Fibroblast of the aortic adventitia (primary cell): ENCODE results near the gene CAP1. TPM values are rescaled to one million over a fixed set of nuclear protein-coding genes. Genes with fewer than 3 reads are reported as not detected.

Experiments used
- DNase-seq: peaks from one replicate; pipeline ENCODE4 v3.0.0-alpha.2; 2010; ENCODE audit warnings: low read depth
- H3K4me3 ChIP-seq: 2 replicates; pipeline ENCODE4 v1.5.1; 2011; ENCODE audit warnings: low read depth, mild to moderate bottlenecking, control low read depth, low read length, moderate library complexity
- total RNA-seq: library from RNA; depleted of rRNA; stranded (reverse); fragments of >200 nt; gene quantifications from 2 replicates; pipeline ENCODE4 v1.2.3, GENCODE V29; 2012; ENCODE audit warnings: low replicate concordance
- TF ChIP-seq, protein P1 (sequence below): IDR thresholded peaks from 2 replicates; pipeline ENCODE4 v1.5.1; 2011; ENCODE audit warnings: mild to moderate bottlenecking, low read length, control low read depth, inconsistent platforms; ENCODE audit not compliant: insufficient read depth

The CAP1 gene, protein sequence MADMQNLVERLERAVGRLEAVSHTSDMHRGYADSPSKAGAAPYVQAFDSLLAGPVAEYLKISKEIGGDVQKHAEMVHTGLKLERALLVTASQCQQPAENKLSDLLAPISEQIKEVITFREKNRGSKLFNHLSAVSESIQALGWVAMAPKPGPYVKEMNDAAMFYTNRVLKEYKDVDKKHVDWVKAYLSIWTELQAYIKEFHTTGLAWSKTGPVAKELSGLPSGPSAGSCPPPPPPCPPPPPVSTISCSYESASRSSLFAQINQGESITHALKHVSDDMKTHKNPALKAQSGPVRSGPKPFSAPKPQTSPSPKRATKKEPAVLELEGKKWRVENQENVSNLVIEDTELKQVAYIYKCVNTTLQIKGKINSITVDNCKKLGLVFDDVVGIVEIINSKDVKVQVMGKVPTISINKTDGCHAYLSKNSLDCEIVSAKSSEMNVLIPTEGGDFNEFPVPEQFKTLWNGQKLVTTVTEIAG
- 68.1 and 376 TPM in 2 replicates for total RNA-seq

DNA sequence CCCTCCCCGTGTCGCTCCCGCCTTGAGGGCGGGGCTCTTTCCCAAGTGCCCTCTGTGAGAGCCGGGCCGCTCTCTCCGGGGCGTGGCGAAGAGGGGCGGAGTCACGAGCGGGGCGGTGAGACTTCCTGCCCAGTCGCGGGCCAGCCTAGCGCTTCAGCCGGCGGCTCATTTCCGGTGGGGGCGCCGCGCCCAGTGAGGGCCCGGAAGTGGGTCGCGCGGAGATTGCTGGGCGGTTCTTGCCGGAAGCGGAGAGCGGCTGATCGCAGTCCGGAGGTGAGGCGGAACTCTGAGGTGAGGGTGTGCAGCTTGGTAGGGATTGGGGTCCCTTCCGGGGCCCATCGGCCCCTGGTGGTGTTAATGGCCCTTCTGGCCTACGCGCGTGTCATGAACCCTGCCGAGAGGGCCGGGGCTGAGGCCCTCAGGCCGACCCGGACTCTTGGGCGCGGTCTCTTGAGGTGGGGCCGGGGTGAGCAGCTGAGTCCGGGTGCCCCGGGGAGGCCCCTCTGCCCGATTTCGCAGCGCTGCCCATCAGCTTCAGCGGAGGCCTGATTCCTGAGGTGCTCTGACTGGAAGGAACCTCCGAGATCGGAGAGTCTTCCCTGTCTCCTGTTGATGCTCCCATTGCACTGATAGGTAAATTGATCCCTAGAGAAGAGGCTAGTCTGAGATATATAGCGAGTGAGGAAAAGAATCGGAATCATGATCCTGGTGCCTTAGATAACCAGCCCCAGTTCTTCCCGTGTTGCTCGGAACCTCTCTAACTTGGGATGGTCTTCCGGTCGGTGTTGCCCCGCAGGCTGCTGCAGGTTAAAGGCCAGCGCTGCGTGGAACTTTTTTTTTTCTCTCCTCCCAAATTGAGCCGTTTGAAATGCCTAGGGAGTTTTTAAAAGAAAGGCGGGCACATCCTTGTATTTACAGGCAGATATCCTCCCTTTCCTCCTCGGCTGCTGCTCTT is at the start of gene CAP1:
Gene CAP1, plus strand, starts transcription at position 219 of the 955 bp plus-strand sequence. CDS start 18,618 bp downstream, outside the sequence.
- H3K4me3 ChIP-seq: peak within 1 kb of the TSS; percentile 98
- peak; percentile 96 for DNase-seq
- TF ChIP-seq, protein P1, sequence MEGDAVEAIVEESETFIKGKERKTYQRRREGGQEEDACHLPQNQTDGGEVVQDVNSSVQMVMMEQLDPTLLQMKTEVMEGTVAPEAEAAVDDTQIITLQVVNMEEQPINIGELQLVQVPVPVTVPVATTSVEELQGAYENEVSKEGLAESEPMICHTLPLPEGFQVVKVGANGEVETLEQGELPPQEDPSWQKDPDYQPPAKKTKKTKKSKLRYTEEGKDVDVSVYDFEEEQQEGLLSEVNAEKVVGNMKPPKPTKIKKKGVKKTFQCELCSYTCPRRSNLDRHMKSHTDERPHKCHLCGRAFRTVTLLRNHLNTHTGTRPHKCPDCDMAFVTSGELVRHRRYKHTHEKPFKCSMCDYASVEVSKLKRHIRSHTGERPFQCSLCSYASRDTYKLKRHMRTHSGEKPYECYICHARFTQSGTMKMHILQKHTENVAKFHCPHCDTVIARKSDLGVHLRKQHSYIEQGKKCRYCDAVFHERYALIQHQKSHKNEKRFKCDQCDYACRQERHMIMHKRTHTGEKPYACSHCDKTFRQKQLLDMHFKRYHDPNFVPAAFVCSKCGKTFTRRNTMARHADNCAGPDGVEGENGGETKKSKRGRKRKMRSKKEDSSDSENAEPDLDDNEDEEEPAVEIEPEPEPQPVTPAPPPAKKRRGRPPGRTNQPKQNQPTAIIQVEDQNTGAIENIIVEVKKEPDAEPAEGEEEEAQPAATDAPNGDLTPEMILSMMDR: no peak

DNA sequence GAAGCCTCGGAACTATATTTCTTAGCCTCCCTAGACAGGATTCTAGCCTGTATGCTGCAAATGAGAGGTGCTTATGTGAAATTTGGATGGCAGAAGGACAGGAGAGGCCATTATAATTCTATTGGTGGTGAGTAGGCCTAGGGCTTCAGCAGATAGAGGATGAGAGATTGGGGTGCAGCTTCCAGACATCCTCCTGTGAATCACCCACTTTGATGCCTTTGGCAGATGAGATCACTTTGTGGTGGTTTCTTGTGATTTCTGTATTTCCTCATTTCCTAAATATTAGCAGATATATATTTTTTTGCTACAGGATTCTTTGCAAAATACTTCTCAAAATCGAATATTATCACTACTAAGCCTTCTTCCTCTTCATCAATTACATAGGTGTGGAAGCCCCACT is 48.3 kb upstream of the CAP1 start:
- H3K4me3 ChIP-seq: no peak overlapping the region
- DNase-seq: no peak
- TF ChIP-seq, protein P1: no peak

DNA sequence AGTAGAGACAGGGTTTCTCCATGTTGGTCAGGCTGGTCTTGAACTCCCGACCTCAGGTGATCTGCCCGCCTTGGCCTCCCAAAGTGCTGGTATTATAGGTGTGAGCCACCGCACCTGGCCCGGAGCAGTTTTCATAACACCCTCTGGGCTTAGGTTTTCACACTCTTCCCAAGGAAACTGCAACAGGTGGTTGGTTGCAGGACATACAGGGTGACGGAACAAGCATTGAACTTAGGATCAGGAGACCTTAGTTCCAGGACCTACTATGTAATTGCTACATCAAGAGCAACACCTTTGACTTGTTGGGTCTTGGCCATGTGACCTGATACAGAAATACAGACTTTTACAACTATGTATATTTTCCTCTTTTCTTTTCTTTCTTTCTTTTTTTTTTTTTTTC is 47.6 kb upstream of the CAP1 start:
- DNase-seq: no peak
- TF ChIP-seq, protein P1: no peak
- no peak overlapping the region for H3K4me3 ChIP-seq

DNA sequence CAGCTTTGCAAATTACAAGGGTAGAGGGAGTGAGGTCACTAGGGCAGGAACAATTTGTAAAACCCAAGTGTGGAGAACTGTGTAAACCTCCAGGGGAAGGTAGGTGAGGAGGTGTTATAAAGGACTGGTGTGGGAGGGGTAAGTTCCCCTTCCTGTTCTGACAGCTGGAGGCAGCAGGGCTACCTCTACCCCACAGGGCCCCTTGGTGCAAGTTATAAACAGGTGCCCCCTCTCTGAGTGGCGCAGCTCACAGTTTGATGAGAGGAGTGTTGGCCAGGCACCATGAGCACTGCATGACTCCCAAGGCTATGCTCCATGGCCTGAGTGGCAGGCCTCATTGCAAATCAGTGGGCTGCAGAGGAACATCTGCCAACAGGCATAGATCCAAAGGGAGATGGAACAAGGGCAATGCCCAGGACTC is 44.5 kb upstream of the CAP1 start:
- TF ChIP-seq, protein P1: no peak
- no peak overlapping the region for H3K4me3 ChIP-seq
- DNase-seq: no peak

DNA sequence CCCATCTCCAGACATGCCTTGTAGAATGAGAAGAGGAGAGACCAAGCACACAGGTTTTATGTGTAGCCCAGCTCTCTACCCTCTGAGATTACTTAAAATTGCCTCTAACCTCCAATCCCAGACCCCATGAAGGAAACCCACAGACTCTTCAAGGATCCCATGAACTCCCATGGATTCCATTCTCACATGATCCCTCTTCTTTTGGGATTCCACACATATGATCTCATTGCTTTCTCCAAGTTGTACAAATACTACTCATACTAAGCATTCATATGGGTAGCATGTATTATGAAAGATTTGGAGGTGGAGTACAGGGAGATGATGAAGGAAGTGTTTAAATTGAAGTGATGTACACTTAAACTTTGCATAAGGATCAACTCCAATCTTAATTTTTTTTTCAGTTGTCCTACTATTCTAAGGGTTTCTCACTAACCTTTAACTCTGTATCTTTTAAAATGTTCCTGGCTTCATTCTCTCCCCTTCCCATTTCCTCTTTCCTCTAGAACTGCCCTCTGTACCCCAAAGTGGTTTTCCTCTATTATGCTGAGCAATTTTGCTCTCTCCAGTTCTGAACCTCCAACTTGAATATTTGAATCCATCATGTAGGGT is 44.0 kb upstream of the CAP1 start:
- TF ChIP-seq, protein P1: no peak
- DNase-seq: no peak
- H3K4me3 ChIP-seq: no peak overlapping the region

DNA sequence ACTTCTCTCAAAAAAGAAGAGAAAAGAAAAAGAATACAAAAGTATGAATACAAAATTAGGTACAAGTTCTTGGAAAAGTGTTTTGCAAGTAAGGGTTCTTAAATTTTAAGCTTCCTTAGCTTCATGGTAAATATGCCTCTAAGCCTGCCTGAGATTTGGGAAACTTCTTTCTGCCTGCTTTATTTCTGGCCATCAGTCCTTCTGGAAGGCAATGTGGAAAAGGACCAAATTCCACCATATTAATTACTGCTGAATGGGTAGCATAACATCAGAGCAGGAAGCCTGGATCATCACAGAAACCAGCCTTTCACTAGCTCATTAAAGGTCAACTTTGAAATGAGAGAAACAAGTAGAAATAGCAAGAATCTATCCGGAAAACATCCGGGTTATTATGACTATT is 39.1 kb upstream of the CAP1 start:
- no peak overlapping the region for H3K4me3 ChIP-seq
- TF ChIP-seq, protein P1: no peak
- DNase-seq: no peak
